Adrenal gland (tissue), 5 donors: ENCODE data around the gene PLEKHA4.

Experiments
- POLR2A ChIP-seq, 2 donors: fragments of 450-650 bp; IDR thresholded peaks; one replicate each; pipeline ENCODE4 v1.6.1; 2017; ENCODE audit warnings: antibody characterized with exemption in 2 of 2, mild to moderate bottlenecking in 2 of 2, moderate library complexity in 1 of 2
- TF ChIP-seq, protein P1 (sequence below), 6 experiments: fragments of 450-650 bp in 4 of 6; fragments of 200-600 bp in 2 of 6; sonication (generic) in 1 of 6; IDR thresholded peaks; 1 replicate in 5 of 6; 2 replicates in 1 of 6; pipeline versions ENCODE4 v1.5.1 to v1.8.0; 2016 to 2021; ENCODE audit warnings: antibody characterized with exemption in 6 of 6, mild to moderate bottlenecking in 2 of 6, moderate library complexity in 1 of 6
- donor health status: DM: no; HTN: no; CAD: no.

GRCh38 chr19:48799358-48800300 lies 68.8 kb downstream of the PLEKHA4 start:
- no peak for TF ChIP-seq POLR2A (IDR thresholded peaks at IDR 0.05)
- TF ChIP-seq, protein P1, sequence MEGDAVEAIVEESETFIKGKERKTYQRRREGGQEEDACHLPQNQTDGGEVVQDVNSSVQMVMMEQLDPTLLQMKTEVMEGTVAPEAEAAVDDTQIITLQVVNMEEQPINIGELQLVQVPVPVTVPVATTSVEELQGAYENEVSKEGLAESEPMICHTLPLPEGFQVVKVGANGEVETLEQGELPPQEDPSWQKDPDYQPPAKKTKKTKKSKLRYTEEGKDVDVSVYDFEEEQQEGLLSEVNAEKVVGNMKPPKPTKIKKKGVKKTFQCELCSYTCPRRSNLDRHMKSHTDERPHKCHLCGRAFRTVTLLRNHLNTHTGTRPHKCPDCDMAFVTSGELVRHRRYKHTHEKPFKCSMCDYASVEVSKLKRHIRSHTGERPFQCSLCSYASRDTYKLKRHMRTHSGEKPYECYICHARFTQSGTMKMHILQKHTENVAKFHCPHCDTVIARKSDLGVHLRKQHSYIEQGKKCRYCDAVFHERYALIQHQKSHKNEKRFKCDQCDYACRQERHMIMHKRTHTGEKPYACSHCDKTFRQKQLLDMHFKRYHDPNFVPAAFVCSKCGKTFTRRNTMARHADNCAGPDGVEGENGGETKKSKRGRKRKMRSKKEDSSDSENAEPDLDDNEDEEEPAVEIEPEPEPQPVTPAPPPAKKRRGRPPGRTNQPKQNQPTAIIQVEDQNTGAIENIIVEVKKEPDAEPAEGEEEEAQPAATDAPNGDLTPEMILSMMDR (IDR thresholded peaks at IDR 0.05), result no peak
